ENCODE measurements around the gene MYNN. TPM values are rescaled to one million over a fixed set of nuclear protein-coding genes. Genes with fewer than 3 reads are reported as not detected.

MYNN gene
- total and polyA plus RNA-seq, 2 donors (not counting 3 experiments of a cell fraction or from before 2014, with no cell fraction given), result 7.1 to 12.7 TPM

DNA sequence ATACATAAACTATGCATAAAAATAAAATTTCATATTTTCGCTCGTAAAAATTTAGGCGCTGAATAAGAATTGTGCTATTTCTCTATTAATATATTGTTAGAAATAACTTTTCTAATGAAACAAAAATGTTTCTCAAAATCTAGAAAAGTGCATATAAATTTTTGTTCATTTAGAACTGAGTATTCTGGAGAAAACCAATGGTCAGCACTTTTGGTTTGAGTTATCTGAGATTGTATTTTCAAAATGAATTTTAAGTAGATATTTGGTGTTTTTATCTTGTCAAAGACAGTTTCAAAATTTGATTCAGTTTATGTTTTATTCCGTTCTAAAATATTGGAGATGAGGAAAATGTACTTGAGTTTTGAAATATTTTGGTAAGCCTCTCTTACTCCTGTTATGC, 13.9 kb downstream of the MYNN start:
- Histone ChIP-seq H3K4me3 (replicated peaks in 1 of 3; ENCODE audit: insufficient read depth in 1 of 3, low read depth in 1 of 3, low read length in 3 of 3) (no peak overlapping the region), H3K79me2 (ENCODE audit: control insufficient read depth, insufficient read depth, low read length) (no peaks in the 10 kb centered on the region), H3K9me3 (replicated peaks; ENCODE audit: control insufficient read depth, insufficient read depth, low read length) (no peaks in the 10 kb centered on the region), H4K20me1 (replicated peaks; ENCODE audit: control insufficient read depth, extremely low read depth, insufficient read depth, low read length) (no peaks in the 10 kb centered on the region), H3K9ac (replicated peaks; ENCODE audit: extremely low read depth, insufficient read depth, low read length) (no peak overlapping the region), H3K4me2 (ENCODE audit: insufficient read depth, low read length) (no peak overlapping the region), H3K9me1 (replicated peaks; ENCODE audit: control insufficient read depth, extremely low read depth, insufficient read depth, low read length) (no peaks in the 10 kb centered on the region), H3K4me1 (ENCODE audit: control insufficient read depth, extremely low read depth, insufficient read depth, low read length) (no peaks in the 10 kb centered on the region), H2AFZ (ENCODE audit: low read depth, low read length) (no peak overlapping the region), H3K27ac (ENCODE audit: insufficient read depth, low read depth, low read length) (no peak overlapping the region), H3K36me3 (ENCODE audit: control insufficient read depth in 2 of 2, extremely low read depth in 1 of 2, insufficient read depth in 2 of 2, low read length in 2 of 2) (peaks cover 5 to 12% of the 10 kb centered on the region in 2 experiments), H3K27me3 (ENCODE audit: control insufficient read depth in 2 of 2, insufficient read depth in 2 of 2, low read length in 2 of 2) (no peaks in the 10 kb centered on the region)
- POLR2A ChIA-PET, result no interaction called here
- no TSS peak for BruUV-seq (replicated peaks)
- DNase-seq (ENCODE audit: low read depth, low spot score) (no peak), FAIRE-seq (no peak)
- CTCF ChIA-PET, result no interaction called here
- intact Hi-C loops (cut with micrococcal nuclease) (no loop called here), dilution Hi-C loops (cut with MboI; ENCODE audit: extremely low pct_ligation_motif_present, low sequenced_read_pairs) (no loop called here)
- TF ChIP-seq MYC (IDR thresholded peaks at IDR 0.05; ENCODE audit: low read depth, low read length) (no peak), FOS (IDR thresholded peaks at IDR 0.05; ENCODE audit: borderline replicate concordance, insufficient read depth, low read length) (no peak), EZH2 (IDR thresholded peaks at IDR 0.05; ENCODE audit: borderline replicate concordance, low read depth, low read length, severe bottlenecking) (no peak), GATA2 (IDR thresholded peaks at IDR 0.05; ENCODE audit: insufficient read depth, insufficient read length, low read depth, low read length) (no peak), JUN (IDR thresholded peaks at IDR 0.05; ENCODE audit: borderline replicate concordance, insufficient read depth, insufficient read length, low read depth) (no peak), POLR2A (IDR thresholded peaks at IDR 0.05; ENCODE audit: low read depth, low read length) (no peak), POLR2AphosphoS5 (IDR thresholded peaks at IDR 0.05; ENCODE audit: insufficient read depth, low read depth, low read length) (no peak)
- TF ChIP-seq, protein P1, sequence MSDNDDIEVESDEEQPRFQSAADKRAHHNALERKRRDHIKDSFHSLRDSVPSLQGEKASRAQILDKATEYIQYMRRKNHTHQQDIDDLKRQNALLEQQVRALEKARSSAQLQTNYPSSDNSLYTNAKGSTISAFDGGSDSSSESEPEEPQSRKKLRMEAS (IDR thresholded peaks at IDR 0.05; ENCODE audit: insufficient read depth, insufficient read length), result no peak
- TF ChIP-seq, protein P2, sequence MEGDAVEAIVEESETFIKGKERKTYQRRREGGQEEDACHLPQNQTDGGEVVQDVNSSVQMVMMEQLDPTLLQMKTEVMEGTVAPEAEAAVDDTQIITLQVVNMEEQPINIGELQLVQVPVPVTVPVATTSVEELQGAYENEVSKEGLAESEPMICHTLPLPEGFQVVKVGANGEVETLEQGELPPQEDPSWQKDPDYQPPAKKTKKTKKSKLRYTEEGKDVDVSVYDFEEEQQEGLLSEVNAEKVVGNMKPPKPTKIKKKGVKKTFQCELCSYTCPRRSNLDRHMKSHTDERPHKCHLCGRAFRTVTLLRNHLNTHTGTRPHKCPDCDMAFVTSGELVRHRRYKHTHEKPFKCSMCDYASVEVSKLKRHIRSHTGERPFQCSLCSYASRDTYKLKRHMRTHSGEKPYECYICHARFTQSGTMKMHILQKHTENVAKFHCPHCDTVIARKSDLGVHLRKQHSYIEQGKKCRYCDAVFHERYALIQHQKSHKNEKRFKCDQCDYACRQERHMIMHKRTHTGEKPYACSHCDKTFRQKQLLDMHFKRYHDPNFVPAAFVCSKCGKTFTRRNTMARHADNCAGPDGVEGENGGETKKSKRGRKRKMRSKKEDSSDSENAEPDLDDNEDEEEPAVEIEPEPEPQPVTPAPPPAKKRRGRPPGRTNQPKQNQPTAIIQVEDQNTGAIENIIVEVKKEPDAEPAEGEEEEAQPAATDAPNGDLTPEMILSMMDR (IDR thresholded peaks at IDR 0.05; ENCODE audit: extremely low read depth in 1 of 2, insufficient read depth in 1 of 2, low read depth in 1 of 2, low read length in 2 of 2), result no peak

All from endothelial cell of umbilical vein (primary cell).